Endothelial cell of umbilical vein (primary cell): ENCODE measurements around the gene ESRRA. TPM values are rescaled to one million over a fixed set of nuclear protein-coding genes. Genes with fewer than 3 reads are reported as not detected.

Experiments used
- BruUV-seq: library from RNA; stranded (reverse); fragments of 400-500 nt; replicated peaks from 2 replicates; lab custom pipeline; 2021; lab: Mats Ljungman, UMichigan
- CTCF ChIA-PET: fragments of 300-600, 350-600 bp; sonication (Branson Sonifier 250); formaldehyde crosslinking; loops from one replicate; lab custom pipeline; 2021; ENCODE audit warnings: antibody characterized with exemption, inconsistent platforms; lab: Charles Lee
- POLR2A ChIA-PET: fragments of 300-600, 350-600 bp; sonication (Branson Sonifier 250); formaldehyde crosslinking; loops from one replicate; lab custom pipeline; 2021; ENCODE audit warnings: antibody characterized with exemption, inconsistent platforms; lab: Charles Lee
- DNase-seq: peaks from one replicate; pipeline ENCODE4 v3.0.0-alpha.2; 2011; ENCODE audit warnings: low read depth, low spot score
- FAIRE-seq: peaks from 2 replicates; lab custom pipeline; 2011; peaks lifted over from hg19 to GRCh38; lab: Jason Lieb, UNC
- H2AFZ ChIP-seq: 2 replicates; pipeline ENCODE4 v1.6.0; 2012; ENCODE audit warnings: low read depth, low read length, control low read depth, inconsistent platforms
- H3K27ac ChIP-seq: 2 replicates; pipeline ENCODE4 v1.5.1; 2011; ENCODE audit warnings: low read depth, mild to moderate bottlenecking, control low read depth, low read length, moderate library complexity; ENCODE audit not compliant: insufficient read depth
- H3K27me3 ChIP-seq, 2 experiments: 2 replicates each; pipeline versions ENCODE4 v1.6.0 to v1.6.1; 2011; ENCODE audit warnings: low read length in 2 of 2, mixed read lengths in 1 of 2; ENCODE audit not compliant: control insufficient read depth in 2 of 2, insufficient read depth in 2 of 2
- H3K36me3 ChIP-seq, 2 experiments: 2 replicates in 1 of 2; 3 replicates in 1 of 2; pipeline ENCODE4 v1.5.1; 2011; ENCODE audit warnings: low read length in 2 of 2, mild to moderate bottlenecking in 1 of 2, moderate library complexity in 1 of 2; ENCODE audit not compliant: control insufficient read depth in 2 of 2, insufficient read depth in 2 of 2; ENCODE audit errors: extremely low read depth in 1 of 2
- H3K4me1 ChIP-seq: 3 replicates; pipeline ENCODE4 v1.5.1; 2011; ENCODE audit warnings: mild to moderate bottlenecking, low read length; ENCODE audit not compliant: control insufficient read depth, insufficient read depth; ENCODE audit errors: extremely low read depth
- H3K4me2 ChIP-seq: 2 replicates; pipeline ENCODE4 v1.6.1; 2011; ENCODE audit warnings: low read length, control low read depth, mixed read lengths; ENCODE audit not compliant: insufficient read depth
- H3K4me3 ChIP-seq, 3 experiments: fragments of 200-600 bp in 1 of 3; sonication (generic), shearing (Covaris generic) in 1 of 3; replicated peaks in 1 of 3; 2 replicates each; pipeline ENCODE4 v1.5.1; 2011 to 2016; ENCODE audit warnings: control low read depth in 3 of 3, low read length in 3 of 3, mild to moderate bottlenecking in 2 of 3, inconsistent platforms in 1 of 3, low read depth in 1 of 3, moderate library complexity in 1 of 3; ENCODE audit not compliant: insufficient read depth in 1 of 3
- H3K79me2 ChIP-seq: 2 replicates; pipeline ENCODE4 v1.6.0; 2012; ENCODE audit warnings: low read length, inconsistent platforms; ENCODE audit not compliant: control insufficient read depth, insufficient read depth
- H3K9ac ChIP-seq: replicated peaks from 2 replicates; pipeline ENCODE3; 2011; ENCODE audit warnings: low read length, control low read depth; ENCODE audit not compliant: insufficient read depth; ENCODE audit errors: extremely low read depth
- H3K9me1 ChIP-seq: replicated peaks from 3 replicates; pipeline ENCODE4 v1.6.0; 2011; ENCODE audit warnings: mild to moderate bottlenecking, low read length; ENCODE audit not compliant: control insufficient read depth, insufficient read depth; ENCODE audit errors: extremely low read depth
- H3K9me3 ChIP-seq: replicated peaks from 2 replicates; pipeline ENCODE4 v1.5.1; 2012; ENCODE audit warnings: low read length, inconsistent platforms; ENCODE audit not compliant: control insufficient read depth, insufficient read depth
- H4K20me1 ChIP-seq: replicated peaks from 2 replicates; pipeline ENCODE3; 2011; ENCODE audit warnings: mild to moderate bottlenecking, low read length; ENCODE audit not compliant: control insufficient read depth, insufficient read depth; ENCODE audit errors: extremely low read depth
- CTCF ChIP-seq, 2 donors: IDR thresholded peaks; 1 replicate in 1 of 2; 2 replicates in 1 of 2; pipeline ENCODE4 v1.5.1; 2011; ENCODE audit warnings: low read length in 2 of 2, mild to moderate bottlenecking in 2 of 2, moderate library complexity in 2 of 2, control low read depth in 1 of 2, inconsistent platforms in 1 of 2, low read depth in 1 of 2; ENCODE audit not compliant: insufficient read depth in 1 of 2; ENCODE audit errors: extremely low read depth in 1 of 2
- EZH2 ChIP-seq: IDR thresholded peaks from 2 replicates; pipeline ENCODE4 v1.6.1; 2012; ENCODE audit warnings: borderline replicate concordance, low read depth, mild to moderate bottlenecking, moderate library complexity, low read length, inconsistent platforms; ENCODE audit not compliant: severe bottlenecking
- FOS ChIP-seq: IDR thresholded peaks from 2 replicates; pipeline ENCODE4 v1.6.1; 2011; ENCODE audit warnings: mild to moderate bottlenecking, low read length, moderate library complexity, borderline replicate concordance; ENCODE audit not compliant: insufficient read depth
- GATA2 ChIP-seq: IDR thresholded peaks from 2 replicates; pipeline ENCODE4 v1.7.0; 2011; ENCODE audit warnings: low read depth, mild to moderate bottlenecking, moderate library complexity, mixed read lengths, low read length; ENCODE audit not compliant: insufficient read length, insufficient read depth
- JUN ChIP-seq: IDR thresholded peaks from 2 replicates; pipeline ENCODE4 v1.6.1; 2011; ENCODE audit warnings: borderline replicate concordance, low read depth; ENCODE audit not compliant: insufficient read length, insufficient read depth
- MAX ChIP-seq: IDR thresholded peaks from 2 replicates; pipeline ENCODE4 v1.6.1; 2011; ENCODE audit not compliant: insufficient read depth, insufficient read length
- MYC ChIP-seq: IDR thresholded peaks from one replicate; pipeline ENCODE4 v1.6.1; 2011; ENCODE audit warnings: mild to moderate bottlenecking, low read depth, low read length
- POLR2A ChIP-seq: IDR thresholded peaks from 2 replicates; pipeline ENCODE4 v1.6.1; 2012; ENCODE audit warnings: low read depth, mild to moderate bottlenecking, control low read depth, low read length
- POLR2AphosphoS5 ChIP-seq: IDR thresholded peaks from 2 replicates; pipeline ENCODE4 v1.6.1; 2012; ENCODE audit warnings: low read depth, mild to moderate bottlenecking, control low read depth, low read length, moderate library complexity; ENCODE audit not compliant: insufficient read depth
- dilution Hi-C: fragments of 300-500 bp; cut with MboI; formaldehyde crosslinking; loops from one replicate; pipeline ENCODE4 v1.15.0; 2019; ENCODE audit warnings: low sequenced_read_pairs; ENCODE audit not compliant: extremely low pct_ligation_motif_present
- intact Hi-C: fragments of 100-400 bp; cut with micrococcal nuclease; formaldehyde crosslinking; loops from one replicate; pipeline ENCODE4 v1.10.0; 2022
- polyA plus RNA-seq, 4 experiments: library from polyadenylated mRNA; depleted of rRNA in 3 of 4; stranded (reverse) in 3 of 4; unstranded in 1 of 4; fragments of >200 nt; gene quantifications; 2 replicates each; pipeline versions ENCODE4 v1.2.1 to v1.2.3, GENCODE V29; 2011 to 2012; ENCODE audit warnings: missing spikeins in 1 of 4
- total RNA-seq: library from RNA; stranded (reverse); gene quantifications from 2 replicates; pipeline ENCODE4 v1.2.3, GENCODE V29; 2021

The ESRRA gene
- total and polyA plus RNA-seq, 2 donors (not counting 3 experiments of a cell fraction or from before 2014, with no cell fraction given) = 17.2 to 37.4 TPM

GRCh38 chr11:64361659-64362058 lies 56.3 kb downstream of the ESRRA start:
- FAIRE-seq = no peak
- H3K9me3 ChIP-seq = no peaks in the 10 kb centered on the region
- H3K27ac ChIP-seq = no peak overlapping the region
- H3K4me2 ChIP-seq = no peak overlapping the region
- peaks cover 16% of the 10 kb centered on the region for H3K4me1 ChIP-seq
- H4K20me1 ChIP-seq = no peaks in the 10 kb centered on the region
- TF ChIP-seq CTCF (IDR thresholded peaks at IDR 0.05; ENCODE audit: extremely low read depth in 1 of 2, insufficient read depth in 1 of 2, low read depth in 1 of 2, low read length in 2 of 2) = no peak
- TF ChIP-seq POLR2A = no peak
- TF ChIP-seq EZH2 = no peak
- no peak for TF ChIP-seq MYC
- TF ChIP-seq MAX = no peak
- no peak for TF ChIP-seq FOS
- no peak for TF ChIP-seq POLR2AphosphoS5
- no peak for TF ChIP-seq GATA2
- no peak for TF ChIP-seq JUN
- H3K27me3 ChIP-seq = no peaks in the 10 kb centered on the region
- DNase-seq = no peak
- no peak overlapping the region for H2AFZ ChIP-seq
- peaks cover 10% of the 10 kb centered on the region for H3K79me2 ChIP-seq
- H3K9ac ChIP-seq = no peak overlapping the region
- no peak overlapping the region for H3K4me3 ChIP-seq
- ChIA-PET CTCF (interaction anchor here (1.3 to 1.5 kb wide), 2 partner anchors 19 to 45 kb away, joined by 5 read pairs; partner anchors contain the start of genes PRDX5 and TRMT112), POLR2A (no interaction called here)
- intact Hi-C loops (no loop called here), dilution Hi-C loops (no loop called here)
- H3K9me1 ChIP-seq = no peaks in the 10 kb centered on the region
- peaks cover 5 to 24% of the 10 kb centered on the region in 2 experiments for H3K36me3 ChIP-seq
- no TSS peak for BruUV-seq
